Transverse colon (tissue), 4 donors: ENCODE data around the gene NUF2. TPM values are rescaled to one million over a fixed set of nuclear protein-coding genes. Genes with fewer than 3 reads are reported as not detected.
"Not testable (repeated sequence)": the region's sequence is repeated elsewhere in the genome, so short reads cannot be mapped to it uniquely, and the experiment has no call there.

Experiments used
- DNase-seq: peaks from one replicate; pipeline ENCODE4 v3.0.0-alpha.2; 2019
- H3K27ac ChIP-seq, 4 donors: fragments of 200-600 bp; sonication (generic); 2 replicates each; pipeline ENCODE4 v1.5.1; 2016 to 2018; ENCODE audit warnings: inconsistent platforms in 4 of 4
- H3K27me3 ChIP-seq: fragments of 200-600 bp; sonication (generic); 2 replicates; pipeline ENCODE4 v1.5.1; 2017; ENCODE audit warnings: inconsistent platforms
- H3K36me3 ChIP-seq, 4 donors: fragments of 200-600 bp; sonication (generic); 2 replicates each; pipeline ENCODE4 v1.5.1; 2017 to 2019; ENCODE audit warnings: inconsistent platforms in 4 of 4
- H3K4me1 ChIP-seq, 4 donors: fragments of 200-600 bp; sonication (generic); 2 replicates each; pipeline ENCODE4 v1.5.1; 2017 to 2020; ENCODE audit warnings: inconsistent platforms in 4 of 4
- H3K4me3 ChIP-seq, 4 donors: fragments of 200-600 bp; sonication (generic); 1 replicate in 1 of 4; 2 replicates in 3 of 4; pipeline versions ENCODE4 v1.5.1 to v1.6.1; 2017 to 2019; ENCODE audit warnings: inconsistent platforms in 4 of 4
- H3K9me3 ChIP-seq, 2 donors: fragments of 200-600 bp; sonication (generic); 2 replicates each; pipeline ENCODE4 v1.5.1; 2017 to 2019; ENCODE audit warnings: inconsistent platforms in 2 of 2
- EP300 ChIP-seq: sonication (generic); formaldehyde crosslinking; IDR thresholded peaks from one replicate; pipeline ENCODE4 v1.6.1; 2017; ENCODE audit warnings: antibody characterized with exemption, low read depth
- POLR2A ChIP-seq: fragments of 450-650 bp; IDR thresholded peaks from one replicate; pipeline ENCODE4 v1.6.1; 2016; ENCODE audit warnings: antibody characterized with exemption, mild to moderate bottlenecking, moderate library complexity
- POLR2AphosphoS5 ChIP-seq, 3 donors: sonication (generic); formaldehyde crosslinking; IDR thresholded peaks; one replicate each; pipeline ENCODE4 v1.6.1; 2016; ENCODE audit warnings: antibody characterized with exemption in 3 of 3
- WGBS, 2 donors: methylation state at CpG; one replicate each; pipeline ENCODE4 v1.1.5; 2018; ENCODE audit warnings: low coverage in 1 of 2; 5-methylcytosine and 5-hydroxymethylcytosine counted together
- in situ Hi-C, 4 donors: fragments of 200-750 bp; cut with MboI; loops; one replicate each; pipeline versions ENCODE4 v1.15.0 to v1.15.1; 2017; ENCODE audit warnings: low sequenced_read_pairs in 3 of 4, low pct_ligation_motif_present in 1 of 4, low pct_unique_long_range_greater_than_20kb in 1 of 4
- intact Hi-C: fragments of 100-400 bp; cut with DNase I; formaldehyde crosslinking; loops from one replicate; pipeline ENCODE4 v1.15.1; 2023; ENCODE audit warnings: low total_unique reads
- total RNA-seq, 4 donors: library from RNA; depleted of rRNA; stranded (reverse); fragments of >200 nt; gene quantifications; one replicate each; pipeline ENCODE4 v1.1.0, GENCODE V29; 2016
- TF ChIP-seq, protein P1 (sequence below), 5 experiments: fragments of 200-600 bp in 3 of 5; fragments of 450-650 bp in 2 of 5; sonication (generic) in 3 of 5; IDR thresholded peaks; 1 replicate in 2 of 5; 2 replicates in 3 of 5; pipeline ENCODE4 v1.5.1; 2016 to 2017; ENCODE audit warnings: antibody characterized with exemption in 5 of 5, inconsistent platforms in 3 of 5, mild to moderate bottlenecking in 2 of 5, moderate library complexity in 1 of 5

NUF2 gene
- total RNA-seq, 4 donors from 2014 or later, result 1.1 to 28.5 TPM; not detected in 2

DNA sequence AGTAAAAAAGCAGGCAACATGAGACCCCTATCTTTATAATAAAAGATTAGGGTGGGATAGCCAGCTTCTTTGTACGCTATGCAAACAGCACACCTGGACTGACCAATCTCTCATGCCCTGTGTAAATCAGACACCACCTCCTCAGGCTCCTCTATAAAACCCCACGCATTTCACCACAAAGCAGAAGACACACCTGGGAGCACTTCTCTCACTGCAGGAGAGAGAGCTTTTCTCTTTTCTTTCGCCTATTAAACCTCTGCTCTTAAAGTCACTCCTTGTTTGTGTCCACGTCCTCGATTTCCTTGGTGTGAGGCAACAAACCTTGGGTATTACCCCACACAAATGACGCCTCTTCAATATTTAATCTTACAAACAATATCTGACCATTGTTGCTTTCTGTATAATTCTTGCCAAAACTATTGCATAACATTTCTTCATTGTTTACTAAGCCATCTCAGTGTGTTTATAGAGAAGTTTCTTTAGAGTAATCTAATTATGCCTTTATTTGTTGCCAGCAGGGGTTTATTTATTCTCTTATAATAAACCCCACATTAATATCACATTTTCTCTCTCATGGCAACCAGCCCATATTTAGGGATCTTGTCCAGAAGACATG is 31.6 kb upstream of the NUF2 start:
- Histone ChIP-seq H3K27me3 (no peaks in the 10 kb centered on the region), H3K27ac (no peak overlapping the region), H3K36me3 (no peaks in the 10 kb centered on the region), H3K4me3 (no peak overlapping the region), H3K9me3 (no peaks in the 10 kb centered on the region), H3K4me1 (no peaks in the 10 kb centered on the region)
- intact Hi-C loops, result no loop called here
- 64 to 68% methylated on average over 6 of the region's 6 CpGs for WGBS, 2 donors
- DNase-seq, result no peak
- TF ChIP-seq EP300 (no peak), POLR2AphosphoS5 (IDR thresholded peaks at IDR 0.05) (no peak), POLR2A (no peak)
- TF ChIP-seq, protein P1, sequence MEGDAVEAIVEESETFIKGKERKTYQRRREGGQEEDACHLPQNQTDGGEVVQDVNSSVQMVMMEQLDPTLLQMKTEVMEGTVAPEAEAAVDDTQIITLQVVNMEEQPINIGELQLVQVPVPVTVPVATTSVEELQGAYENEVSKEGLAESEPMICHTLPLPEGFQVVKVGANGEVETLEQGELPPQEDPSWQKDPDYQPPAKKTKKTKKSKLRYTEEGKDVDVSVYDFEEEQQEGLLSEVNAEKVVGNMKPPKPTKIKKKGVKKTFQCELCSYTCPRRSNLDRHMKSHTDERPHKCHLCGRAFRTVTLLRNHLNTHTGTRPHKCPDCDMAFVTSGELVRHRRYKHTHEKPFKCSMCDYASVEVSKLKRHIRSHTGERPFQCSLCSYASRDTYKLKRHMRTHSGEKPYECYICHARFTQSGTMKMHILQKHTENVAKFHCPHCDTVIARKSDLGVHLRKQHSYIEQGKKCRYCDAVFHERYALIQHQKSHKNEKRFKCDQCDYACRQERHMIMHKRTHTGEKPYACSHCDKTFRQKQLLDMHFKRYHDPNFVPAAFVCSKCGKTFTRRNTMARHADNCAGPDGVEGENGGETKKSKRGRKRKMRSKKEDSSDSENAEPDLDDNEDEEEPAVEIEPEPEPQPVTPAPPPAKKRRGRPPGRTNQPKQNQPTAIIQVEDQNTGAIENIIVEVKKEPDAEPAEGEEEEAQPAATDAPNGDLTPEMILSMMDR (IDR thresholded peaks at IDR 0.05), result no peak
- in situ Hi-C loops, result no loop called here

- DNase-seq, result no peak
- in situ Hi-C loops, result no loop called here
- intact Hi-C loops, result no loop called here
- no peaks in the 10 kb centered on the region for H3K9me3 ChIP-seq
- H3K27me3 ChIP-seq, result no peaks in the 10 kb centered on the region
- 96 to 100% methylated on average over 1 to 3 of the region's 3 CpGs for WGBS, 2 donors
- no peak overlapping the region for H3K27ac ChIP-seq
- H3K4me1 ChIP-seq, result no peaks in the 10 kb centered on the region
- no peak overlapping the region for H3K4me3 ChIP-seq
- no peaks in the 10 kb centered on the region for H3K36me3 ChIP-seq
- TF ChIP-seq POLR2AphosphoS5 (IDR thresholded peaks at IDR 0.05) (no peak), EP300 (no peak), POLR2A (no peak)
- TF ChIP-seq, protein P1 (IDR thresholded peaks at IDR 0.05), result no peak
Measured at GRCh38 chr1:163291461-163291860, 30.3 kb upstream of the NUF2 start.

DNA sequence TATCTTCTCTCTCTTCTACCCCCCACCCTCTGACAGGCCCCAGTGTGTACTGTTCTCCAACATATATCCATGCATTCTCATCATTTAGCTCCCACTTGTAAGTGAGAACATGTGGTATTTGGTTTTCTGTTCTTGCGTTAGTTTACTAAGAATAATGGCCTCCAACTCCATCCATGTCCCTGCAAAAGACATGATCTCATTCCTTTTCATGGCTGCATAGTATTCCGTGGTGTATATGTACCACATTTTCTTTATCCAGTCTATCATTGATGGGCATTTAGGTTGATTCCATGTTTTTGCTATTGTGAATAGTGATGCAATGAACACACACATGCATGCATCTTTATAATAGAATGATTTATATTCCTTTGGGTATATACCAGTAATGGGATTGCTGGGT is 29.6 kb upstream of the NUF2 start:
- H3K27ac ChIP-seq, DNase-seq, in situ Hi-C loops, H3K36me3 ChIP-seq, H3K4me3 ChIP-seq, H3K4me1 ChIP-seq, intact Hi-C loops, H3K27me3 ChIP-seq, H3K9me3 ChIP-seq: not testable (repeated sequence)
- 97% methylated on average over 2 of the region's 2 CpGs; no CpG with 5 or more reads in 1 of the 2 donors for WGBS, 2 donors

GRCh38 chr1:163293497-163293896 is 28.3 kb upstream of the NUF2 start:
- in situ Hi-C loops, H3K27ac ChIP-seq, H3K36me3 ChIP-seq, H3K9me3 ChIP-seq, H3K27me3 ChIP-seq, H3K4me1 ChIP-seq, intact Hi-C loops, H3K4me3 ChIP-seq, DNase-seq: not testable (repeated sequence)
- WGBS, 2 donors, result 52 to 57% methylated on average over 1 of the region's 1 CpG

- no peak for DNase-seq
- Histone ChIP-seq H3K9me3 (no peaks in the 10 kb centered on the region), H3K4me3 (no peak overlapping the region), H3K27ac (no peak overlapping the region), H3K4me1 (no peaks in the 10 kb centered on the region), H3K27me3 (no peaks in the 10 kb centered on the region), H3K36me3 (no peaks in the 10 kb centered on the region)
- no peak for TF ChIP-seq POLR2AphosphoS5 (IDR thresholded peaks at IDR 0.05)
- no peak for TF ChIP-seq POLR2A
- TF ChIP-seq EP300, result no peak
- TF ChIP-seq, protein P1 (IDR thresholded peaks at IDR 0.05), result no peak
- 70 to 83% methylated on average over 2 of the region's 2 CpGs for WGBS, 2 donors
- in situ Hi-C loops (no loop called here), intact Hi-C loops (no loop called here)
Measured at GRCh38 chr1:163295949-163296348, 25.8 kb upstream of the NUF2 start.
